HEK293 (cell line): ENCODE data around the gene UTP14C.

Experiments
- CTCF ChIA-PET: fragments of 350-600 bp; formaldehyde crosslinking; extraction: SDS; loops from one replicate; lab custom pipeline; 2021; ENCODE audit warnings: antibody characterized with exemption; lab: Yijun Ruan, JAX
- POLR2A ChIA-PET: fragments of 300-600 bp; formaldehyde crosslinking; extraction: SDS; loops from one replicate; lab custom pipeline; 2020; ENCODE audit warnings: antibody characterized with exemption, inconsistent platforms; lab: Yijun Ruan, JAX
- H3K27ac ChIP-seq: fragments of 200-500 bp; sonication (Bioruptor generic); 2 replicates; pipeline ENCODE4 v1.5.1; 2014; ENCODE audit warnings: low read depth, low read length, control low read depth, inconsistent platforms; ENCODE audit errors: extremely low read depth
- H3K36me3 ChIP-seq, 2 experiments: fragments of 200-500 bp in 1 of 2; sonication (Bioruptor generic) in 1 of 2; 1 replicate in 1 of 2; 2 replicates in 1 of 2; pipeline ENCODE4 v1.5.1; 2014 to 2017; ENCODE audit warnings: inconsistent platforms in 2 of 2, low read length in 2 of 2; ENCODE audit not compliant: control insufficient read depth in 2 of 2, insufficient read depth in 1 of 2
- H3K4me1 ChIP-seq: fragments of 200-500 bp; sonication (Bioruptor generic); 2 replicates; pipeline ENCODE4 v1.5.1; 2014; ENCODE audit warnings: mild to moderate bottlenecking, low read length, inconsistent platforms; ENCODE audit not compliant: control insufficient read depth, insufficient read depth
- H3K4me3 ChIP-seq: 2 replicates; pipeline ENCODE4 v1.5.1; 2011; ENCODE audit warnings: low read depth, mild to moderate bottlenecking, control low read depth, low read length, moderate library complexity
- H3K9me3 ChIP-seq: fragments of 200-500 bp; sonication (Bioruptor generic); 2 replicates; pipeline ENCODE4 v1.5.1; 2014; ENCODE audit warnings: low read depth, low read length, inconsistent platforms; ENCODE audit not compliant: control insufficient read depth, insufficient read depth
- GLI4 ChIP-seq: fragments of 450-650 bp; formaldehyde crosslinking; IDR thresholded peaks from 2 replicates; pipeline ENCODE4 v1.5.1; 2016; ENCODE audit warnings: missing biosample characterization, missing genetic modification characterization
- MEIS1 ChIP-seq: sonication (generic); formaldehyde crosslinking; IDR thresholded peaks from 2 replicates; pipeline ENCODE4 v1.8.1; 2022; ENCODE audit warnings: missing genetic modification reagents, mild to moderate bottlenecking, borderline replicate concordance
- RBAK ChIP-seq: fragments of 450-650 bp; formaldehyde crosslinking; IDR thresholded peaks from 2 replicates; pipeline ENCODE4 v1.5.1; 2016; ENCODE audit warnings: missing biosample characterization, missing genetic modification characterization
- TRIM28 ChIP-seq: IDR thresholded peaks from 2 replicates; pipeline ENCODE4 v1.6.1; 2011; ENCODE audit warnings: low read length, control low read depth, borderline replicate concordance
- ZBTB1 ChIP-seq: fragments of 450-650 bp; formaldehyde crosslinking; IDR thresholded peaks from 2 replicates; pipeline ENCODE4 v1.5.1; 2016; ENCODE audit warnings: missing biosample characterization, missing genetic modification characterization
- ZBTB7A ChIP-seq: fragments of 450-650 bp; formaldehyde crosslinking; IDR thresholded peaks from 2 replicates; pipeline ENCODE4 v1.5.1; 2016; ENCODE audit warnings: low read depth, missing biosample characterization, missing genetic modification characterization
- ZFP3 ChIP-seq: fragments of 450-650 bp; formaldehyde crosslinking; IDR thresholded peaks from 2 replicates; pipeline ENCODE4 v1.5.1; 2016; ENCODE audit warnings: low read depth, missing biosample characterization, missing genetic modification characterization
- ZNF138 ChIP-seq: fragments of 450-650 bp; formaldehyde crosslinking; IDR thresholded peaks from 2 replicates; pipeline ENCODE4 v1.5.1; 2016; ENCODE audit warnings: missing biosample characterization, missing genetic modification characterization, borderline replicate concordance
- ZNF16 ChIP-seq: fragments of 450-650 bp; formaldehyde crosslinking; IDR thresholded peaks from 2 replicates; pipeline ENCODE4 v1.5.1; 2016; ENCODE audit warnings: low read depth, missing biosample characterization, missing genetic modification characterization
- ZNF23 ChIP-seq: fragments of 450-650 bp; formaldehyde crosslinking; IDR thresholded peaks from 2 replicates; pipeline ENCODE4 v1.5.1; 2016; ENCODE audit warnings: missing biosample characterization, missing genetic modification characterization, borderline replicate concordance
- ZNF248 ChIP-seq: fragments of 450-650 bp; formaldehyde crosslinking; IDR thresholded peaks from 2 replicates; pipeline ENCODE4 v1.5.1; 2017; ENCODE audit warnings: missing biosample characterization, missing genetic modification characterization
- ZNF37A ChIP-seq: fragments of 450-650 bp; IDR thresholded peaks from 2 replicates; pipeline ENCODE4 v1.5.1; 2018; ENCODE audit warnings: missing biosample characterization, missing genetic modification characterization
- ZNF423 ChIP-seq: fragments of 450-650 bp; formaldehyde crosslinking; IDR thresholded peaks from 2 replicates; pipeline ENCODE4 v1.5.1; 2016; ENCODE audit warnings: missing biosample characterization, missing genetic modification characterization
- ZNF529 ChIP-seq: fragments of 450-650 bp; formaldehyde crosslinking; IDR thresholded peaks from 2 replicates; pipeline ENCODE4 v1.5.1; 2017; ENCODE audit warnings: missing genetic modification characterization, missing biosample characterization; ENCODE audit not compliant: insufficient replicate concordance
- ZNF654 ChIP-seq: fragments of 450-650 bp; formaldehyde crosslinking; IDR thresholded peaks from 2 replicates; pipeline ENCODE4 v1.5.1; 2016; ENCODE audit warnings: low read depth, missing biosample characterization, missing genetic modification characterization
- ZNF670 ChIP-seq: fragments of 450-650 bp; formaldehyde crosslinking; IDR thresholded peaks from 2 replicates; pipeline ENCODE4 v1.5.1; 2016; ENCODE audit warnings: missing biosample characterization, missing genetic modification characterization, low read depth
- ZNF837 ChIP-seq: fragments of 450-650 bp; formaldehyde crosslinking; IDR thresholded peaks from 2 replicates; pipeline ENCODE4 v1.5.1; 2016; ENCODE audit warnings: missing biosample characterization, missing genetic modification characterization
- TF ChIP-seq, protein P1 (sequence below): fragments of 450-650 bp; formaldehyde crosslinking; IDR thresholded peaks from 2 replicates; pipeline ENCODE4 v1.5.1; 2016; ENCODE audit warnings: missing biosample characterization, missing genetic modification characterization, borderline replicate concordance
- TF ChIP-seq, protein P2 (sequence below): fragments of 450-650 bp; formaldehyde crosslinking; IDR thresholded peaks from 2 replicates; pipeline ENCODE4 v1.5.1; 2016; ENCODE audit warnings: missing biosample characterization, missing genetic modification characterization
- TF ChIP-seq, protein P3 (sequence below): fragments of 450-650 bp; formaldehyde crosslinking; IDR thresholded peaks from 2 replicates; pipeline ENCODE4 v1.5.1; 2016; ENCODE audit warnings: missing biosample characterization, missing genetic modification characterization
- TF ChIP-seq, protein P4 (sequence below): fragments of 450-650 bp; formaldehyde crosslinking; IDR thresholded peaks from 2 replicates; pipeline ENCODE4 v1.5.1; 2016; ENCODE audit warnings: missing biosample characterization, missing genetic modification characterization
- TF ChIP-seq, protein P5 (sequence below): fragments of 450-650 bp; formaldehyde crosslinking; IDR thresholded peaks from 2 replicates; pipeline ENCODE4 v1.5.1; 2016; ENCODE audit warnings: missing biosample characterization, missing genetic modification characterization
- TF ChIP-seq, protein P6 (sequence below): fragments of 450-650 bp; formaldehyde crosslinking; IDR thresholded peaks from 2 replicates; pipeline ENCODE4 v1.5.1; 2016; ENCODE audit warnings: missing biosample characterization, missing genetic modification characterization

The UTP14C gene

DNA sequence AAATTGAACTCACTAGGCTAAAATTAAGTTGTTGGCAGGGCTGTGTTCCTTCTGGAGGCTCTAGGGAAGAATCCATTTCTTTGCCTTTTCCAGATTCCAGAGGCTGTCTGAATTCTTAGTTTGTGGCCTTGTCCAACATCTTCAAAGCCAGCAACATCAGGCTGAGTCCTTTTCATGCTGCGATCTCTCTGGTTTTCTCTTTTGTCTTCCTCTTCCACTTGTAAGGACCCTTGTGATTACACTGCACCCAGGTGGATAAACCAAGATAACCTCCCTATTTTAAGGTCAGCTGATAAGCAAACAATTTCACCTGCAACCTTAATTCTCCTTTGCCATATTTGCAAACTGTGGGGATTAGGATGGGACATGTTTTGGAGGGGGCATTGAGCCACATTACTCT, 11.5 kb downstream of the UTP14C start:
- CTCF ChIA-PET = no interaction called here
- no peaks in the 10 kb centered on the region for H3K36me3 ChIP-seq
- TF ChIP-seq ZFP3 = no peak
- TF ChIP-seq ZBTB7A (tag by site-specific recombination) = no peak
- TF ChIP-seq ZNF670 (tag by site-specific recombination) = no peak
- no peak for TF ChIP-seq TRIM28
- TF ChIP-seq, protein P1, sequence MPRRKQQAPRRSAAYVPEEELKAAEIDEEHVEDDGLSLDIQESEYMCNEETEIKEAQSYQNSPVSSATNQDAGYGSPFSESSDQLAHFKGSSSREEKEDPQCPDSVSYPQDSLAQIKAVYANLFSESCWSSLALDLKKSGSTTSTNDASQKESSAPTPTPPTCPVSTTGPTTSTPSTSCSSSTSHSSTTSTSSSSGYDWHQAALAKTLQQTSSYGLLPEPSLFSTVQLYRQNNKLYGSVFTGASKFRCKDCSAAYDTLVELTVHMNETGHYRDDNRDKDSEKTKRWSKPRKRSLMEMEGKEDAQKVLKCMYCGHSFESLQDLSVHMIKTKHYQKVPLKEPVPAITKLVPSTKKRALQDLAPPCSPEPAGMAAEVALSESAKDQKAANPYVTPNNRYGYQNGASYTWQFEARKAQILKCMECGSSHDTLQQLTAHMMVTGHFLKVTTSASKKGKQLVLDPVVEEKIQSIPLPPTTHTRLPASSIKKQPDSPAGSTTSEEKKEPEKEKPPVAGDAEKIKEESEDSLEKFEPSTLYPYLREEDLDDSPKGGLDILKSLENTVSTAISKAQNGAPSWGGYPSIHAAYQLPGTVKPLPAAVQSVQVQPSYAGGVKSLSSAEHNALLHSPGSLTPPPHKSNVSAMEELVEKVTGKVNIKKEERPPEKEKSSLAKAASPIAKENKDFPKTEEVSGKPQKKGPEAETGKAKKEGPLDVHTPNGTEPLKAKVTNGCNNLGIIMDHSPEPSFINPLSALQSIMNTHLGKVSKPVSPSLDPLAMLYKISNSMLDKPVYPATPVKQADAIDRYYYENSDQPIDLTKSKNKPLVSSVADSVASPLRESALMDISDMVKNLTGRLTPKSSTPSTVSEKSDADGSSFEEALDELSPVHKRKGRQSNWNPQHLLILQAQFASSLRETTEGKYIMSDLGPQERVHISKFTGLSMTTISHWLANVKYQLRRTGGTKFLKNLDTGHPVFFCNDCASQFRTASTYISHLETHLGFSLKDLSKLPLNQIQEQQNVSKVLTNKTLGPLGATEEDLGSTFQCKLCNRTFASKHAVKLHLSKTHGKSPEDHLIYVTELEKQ (tag by site-specific recombination) = no peak
- TF ChIP-seq ZBTB1 (tag by site-specific recombination) = no peak
- no peak for TF ChIP-seq ZNF23 (tag by site-specific recombination)
- TF ChIP-seq, protein P2, sequence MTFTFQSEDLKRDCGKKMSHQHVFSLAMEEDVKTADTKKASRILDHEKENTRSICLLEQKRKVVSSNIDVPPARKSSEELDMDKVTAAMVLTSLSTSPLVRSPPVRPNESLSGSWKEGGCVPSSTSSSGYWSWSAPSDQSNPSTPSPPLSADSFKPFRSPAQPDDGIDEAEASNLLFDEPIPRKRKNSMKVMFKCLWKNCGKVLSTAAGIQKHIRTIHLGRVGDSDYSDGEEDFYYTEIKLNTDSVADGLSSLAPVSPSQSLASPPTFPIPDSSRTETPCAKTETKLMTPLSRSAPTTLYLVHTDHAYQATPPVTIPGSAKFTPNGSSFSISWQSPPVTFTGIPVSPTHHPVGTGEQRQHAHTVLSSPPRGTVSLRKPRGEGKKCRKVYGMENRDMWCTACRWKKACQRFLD (tag by site-specific recombination) = no peak
- TF ChIP-seq, protein P3, sequence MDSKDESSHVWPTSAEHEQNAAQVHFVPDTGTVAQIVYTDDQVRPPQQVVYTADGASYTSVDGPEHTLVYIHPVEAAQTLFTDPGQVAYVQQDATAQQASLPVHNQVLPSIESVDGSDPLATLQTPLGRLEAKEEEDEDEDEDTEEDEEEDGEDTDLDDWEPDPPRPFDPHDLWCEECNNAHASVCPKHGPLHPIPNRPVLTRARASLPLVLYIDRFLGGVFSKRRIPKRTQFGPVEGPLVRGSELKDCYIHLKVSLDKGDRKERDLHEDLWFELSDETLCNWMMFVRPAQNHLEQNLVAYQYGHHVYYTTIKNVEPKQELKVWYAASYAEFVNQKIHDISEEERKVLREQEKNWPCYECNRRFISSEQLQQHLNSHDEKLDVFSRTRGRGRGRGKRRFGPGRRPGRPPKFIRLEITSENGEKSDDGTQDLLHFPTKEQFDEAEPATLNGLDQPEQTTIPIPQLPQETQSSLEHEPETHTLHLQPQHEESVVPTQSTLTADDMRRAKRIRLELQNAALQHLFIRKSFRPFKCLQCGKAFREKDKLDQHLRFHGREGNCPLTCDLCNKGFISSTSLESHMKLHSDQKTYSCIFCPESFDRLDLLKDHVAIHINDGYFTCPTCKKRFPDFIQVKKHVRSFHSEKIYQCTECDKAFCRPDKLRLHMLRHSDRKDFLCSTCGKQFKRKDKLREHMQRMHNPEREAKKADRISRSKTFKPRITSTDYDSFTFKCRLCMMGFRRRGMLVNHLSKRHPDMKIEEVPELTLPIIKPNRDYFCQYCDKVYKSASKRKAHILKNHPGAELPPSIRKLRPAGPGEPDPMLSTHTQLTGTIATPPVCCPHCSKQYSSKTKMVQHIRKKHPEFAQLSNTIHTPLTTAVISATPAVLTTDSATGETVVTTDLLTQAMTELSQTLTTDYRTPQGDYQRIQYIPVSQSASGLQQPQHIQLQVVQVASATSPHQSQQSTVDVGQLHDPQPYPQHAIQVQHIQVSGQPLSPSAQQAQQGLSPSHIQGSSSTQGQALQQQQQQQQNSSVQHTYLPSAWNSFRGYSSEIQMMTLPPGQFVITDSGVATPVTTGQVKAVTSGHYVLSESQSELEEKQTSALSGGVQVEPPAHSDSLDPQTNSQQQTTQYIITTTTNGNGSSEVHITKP (tag by site-specific recombination) = no peak
- TF ChIP-seq, protein P4, sequence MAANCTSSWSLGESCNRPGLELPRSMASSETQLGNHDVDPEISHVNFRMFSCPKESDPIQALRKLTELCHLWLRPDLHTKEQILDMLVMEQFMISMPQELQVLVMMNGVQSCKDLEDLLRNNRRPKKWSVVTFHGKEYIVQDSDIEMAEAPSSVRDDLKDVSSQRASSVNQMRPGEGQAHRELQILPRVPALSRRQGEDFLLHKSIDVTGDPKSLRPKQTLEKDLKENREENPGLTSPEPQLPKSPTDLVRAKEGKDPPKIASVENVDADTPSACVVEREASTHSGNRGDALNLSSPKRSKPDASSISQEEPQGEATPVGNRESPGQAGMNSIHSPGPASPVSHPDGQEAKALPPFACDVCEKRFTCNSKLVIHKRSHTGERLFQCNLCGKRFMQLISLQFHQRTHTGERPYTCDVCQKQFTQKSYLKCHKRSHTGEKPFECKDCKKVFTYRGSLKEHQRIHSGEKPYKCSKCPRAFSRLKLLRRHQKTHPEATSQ (tag by site-specific recombination) = no peak
- no peak for TF ChIP-seq ZNF37A (tag by site-specific recombination)
- TF ChIP-seq GLI4 (tag by site-specific recombination) = no peak
- no peak for TF ChIP-seq ZNF423
- TF ChIP-seq ZNF16 = no peak
- TF ChIP-seq ZNF837 (tag by site-specific recombination) = no peak
- TF ChIP-seq, all 188 proteins: peak for 0
- no peaks in the 10 kb centered on the region for H3K4me1 ChIP-seq
- no peaks in the 10 kb centered on the region for H3K9me3 ChIP-seq
- no peak overlapping the region for H3K4me3 ChIP-seq
- POLR2A ChIA-PET = no interaction called here
- no peak overlapping the region for H3K27ac ChIP-seq

DNA sequence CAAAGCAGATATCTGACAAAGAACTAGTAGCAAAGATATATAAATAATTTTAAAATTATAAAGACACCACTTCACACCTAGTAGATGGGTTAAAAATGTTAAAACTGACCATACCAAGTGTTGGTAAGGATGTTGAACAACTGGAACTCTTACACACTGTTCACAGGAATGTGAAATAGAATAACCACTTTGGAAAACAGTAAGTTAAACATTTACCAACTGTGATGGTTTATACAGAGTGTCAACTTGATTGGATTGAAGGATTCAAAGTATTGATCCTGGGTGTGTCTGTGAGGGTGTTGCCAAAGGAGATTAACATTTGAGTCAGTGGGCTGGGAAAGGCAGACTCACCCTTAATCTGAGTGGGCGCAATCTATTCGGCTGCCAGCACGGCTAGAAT, 19.2 kb downstream of the UTP14C start:
- CTCF ChIA-PET = no interaction called here
- POLR2A ChIA-PET = no interaction called here
- H3K9me3 ChIP-seq = no peaks in the 10 kb centered on the region
- TF ChIP-seq RBAK (tag by site-specific recombination) = no peak
- TF ChIP-seq, protein P5, sequence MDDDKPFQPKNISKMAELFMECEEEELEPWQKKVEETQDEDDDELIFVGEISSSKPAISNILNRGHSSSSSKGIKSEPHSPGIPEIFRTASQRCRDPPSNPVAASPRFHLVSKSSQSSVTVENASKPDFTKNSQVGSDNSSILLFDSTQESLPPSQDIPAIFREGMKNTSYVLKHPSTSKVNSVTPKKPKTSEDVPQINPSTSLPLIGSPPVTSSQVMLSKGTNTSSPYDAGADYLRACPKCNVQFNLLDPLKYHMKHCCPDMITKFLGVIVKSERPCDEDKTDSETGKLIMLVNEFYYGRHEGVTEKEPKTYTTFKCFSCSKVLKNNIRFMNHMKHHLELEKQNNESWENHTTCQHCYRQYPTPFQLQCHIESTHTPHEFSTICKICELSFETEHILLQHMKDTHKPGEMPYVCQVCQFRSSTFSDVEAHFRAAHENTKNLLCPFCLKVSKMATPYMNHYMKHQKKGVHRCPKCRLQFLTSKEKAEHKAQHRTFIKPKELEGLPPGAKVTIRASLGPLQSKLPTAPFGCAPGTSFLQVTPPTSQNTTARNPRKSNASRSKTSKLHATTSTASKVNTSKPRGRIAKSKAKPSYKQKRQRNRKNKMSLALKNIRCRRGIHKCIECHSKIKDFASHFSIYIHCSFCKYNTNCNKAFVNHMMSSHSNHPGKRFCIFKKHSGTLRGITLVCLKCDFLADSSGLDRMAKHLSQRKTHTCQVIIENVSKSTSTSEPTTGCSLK = no peak
- TF ChIP-seq ZNF529 (tag by site-specific recombination) = no peak
- TF ChIP-seq MEIS1 (CRISPR knock-in tag) = no peak
- TF ChIP-seq ZNF654 (tag by site-specific recombination) = no peak
- TF ChIP-seq, protein P6, sequence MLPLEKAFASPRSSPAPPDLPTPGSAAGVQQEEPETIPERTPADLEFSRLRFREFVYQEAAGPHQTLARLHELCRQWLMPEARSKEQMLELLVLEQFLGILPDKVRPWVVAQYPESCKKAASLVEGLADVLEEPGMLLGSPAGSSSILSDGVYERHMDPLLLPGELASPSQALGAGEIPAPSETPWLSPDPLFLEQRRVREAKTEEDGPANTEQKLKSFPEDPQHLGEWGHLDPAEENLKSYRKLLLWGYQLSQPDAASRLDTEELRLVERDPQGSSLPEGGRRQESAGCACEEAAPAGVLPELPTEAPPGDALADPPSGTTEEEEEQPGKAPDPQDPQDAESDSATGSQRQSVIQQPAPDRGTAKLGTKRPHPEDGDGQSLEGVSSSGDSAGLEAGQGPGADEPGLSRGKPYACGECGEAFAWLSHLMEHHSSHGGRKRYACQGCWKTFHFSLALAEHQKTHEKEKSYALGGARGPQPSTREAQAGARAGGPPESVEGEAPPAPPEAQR = no peak
- TF ChIP-seq ZNF138 = no peak
- no peak for TF ChIP-seq ZNF837 (tag by site-specific recombination)
- TF ChIP-seq ZNF248 (tag by site-specific recombination) = no peak

More for the DNA sequence above, 19.2 kb downstream of the UTP14C start:
- H3K4me1 ChIP-seq = no peaks in the 10 kb centered on the region
- H3K4me3 ChIP-seq = no peak overlapping the region
- no peaks in the 10 kb centered on the region for H3K36me3 ChIP-seq
- no peak overlapping the region for H3K27ac ChIP-seq
